GM10847 (cell line): Measurements from ENCODE around the gene HOXD8.

ENCODE experiments used
- POLR2A ChIP-seq: IDR thresholded peaks from 2 replicates; pipeline ENCODE4 v1.6.1; 2011; ENCODE audit not compliant: insufficient read length; ENCODE audit errors: extremely low read depth

The HOXD8 gene

GRCh38 chr2:176135035-176135440 lies 5.5 kb downstream of the HOXD8 start:
- TF ChIP-seq POLR2A, result no peak

- TF ChIP-seq POLR2A, result no peak
These were observed 7.1 kb downstream of the HOXD8 start for GRCh38 chr2:176136374-176137251.

- no peak for TF ChIP-seq POLR2A
These were observed 7.7 kb downstream of the HOXD8 start for GRCh38 chr2:176137252-176137580.

GRCh38 chr2:176137906-176138305 lies 8.4 kb downstream of the HOXD8 start:
- no peak for TF ChIP-seq POLR2A

- no peak for TF ChIP-seq POLR2A
These were observed 9.0 kb downstream of the HOXD8 start for GRCh38 chr2:176138526-176138922.

- no peak for TF ChIP-seq POLR2A
These were observed 9.6 kb downstream of the HOXD8 start for GRCh38 chr2:176138923-176139660.

GRCh38 chr2:176139661-176140512 lies 10.4 kb downstream of the HOXD8 start:
- no peak for TF ChIP-seq POLR2A

- TF ChIP-seq POLR2A, result no peak
These were observed 11.2 kb downstream of the HOXD8 start for GRCh38 chr2:176140513-176141317.

- no peak for TF ChIP-seq POLR2A
These were observed 12.8 kb downstream of the HOXD8 start for GRCh38 chr2:176142281-176142680.

GRCh38 chr2:176145085-176145969 lies 15.8 kb downstream of the HOXD8 start:
- no peak for TF ChIP-seq POLR2A

- TF ChIP-seq POLR2A, result no peak
These were observed 16.6 kb downstream of the HOXD8 start for GRCh38 chr2:176146101-176146500.

GRCh38 chr2:176146645-176147044 lies 17.1 kb downstream of the HOXD8 start:
- no peak for TF ChIP-seq POLR2A

- TF ChIP-seq POLR2A, result no peak
These were observed 17.8 kb downstream of the HOXD8 start for GRCh38 chr2:176147210-176147799.

- TF ChIP-seq POLR2A, result no peak
These were observed 18.4 kb downstream of the HOXD8 start for GRCh38 chr2:176147800-176148496.
